Fibroblast of skin of left biceps (primary cell): ENCODE measurements around the gene KCTD1.
A peak's percentile ranks its signal among the peaks of the same experiment; 100 is the strongest.

ENCODE experiments used
- DNase-seq, 2 experiments: peaks; one replicate each; pipeline ENCODE4 v3.0.0-alpha.2; 2013; ENCODE audit warnings: low read depth in 2 of 2

The KCTD1 gene

GRCh38 chr18:26549263-26550094 is 1.1 kb upstream of the KCTD1 start:
- no peak for DNase-seq

- peak; percentile 53 for DNase-seq
Measured at GRCh38 chr18:26547646-26548414, 523 bp downstream of the KCTD1 start.

- DNase-seq = no peak
Measured at GRCh38 chr18:26546875-26547645, 1.3 kb downstream of the KCTD1 start.

GRCh38 chr18:26546170-26546874 is 2.0 kb downstream of the KCTD1 start:
- DNase-seq = no peak

GRCh38 chr18:26545335-26546123 is 2.8 kb downstream of the KCTD1 start:
- DNase-seq = no peak

GRCh38 chr18:26544451-26544850 is 3.9 kb downstream of the KCTD1 start:
- DNase-seq = no peak

- DNase-seq = no peak
Measured at GRCh38 chr18:26543373-26543772, 5.0 kb downstream of the KCTD1 start.

GRCh38 chr18:26540043-26540628 is 8.2 kb downstream of the KCTD1 start:
- DNase-seq = no peak

GRCh38 chr18:26538524-26538923 is 9.8 kb downstream of the KCTD1 start:
- no peak for DNase-seq

GRCh38 chr18:26536664-26537063 is 11.7 kb downstream of the KCTD1 start:
- DNase-seq = no peak

- DNase-seq = no peak
Measured at GRCh38 chr18:26536032-26536431, 12.3 kb downstream of the KCTD1 start.

GRCh38 chr18:26535630-26536029 is 12.7 kb downstream of the KCTD1 start:
- DNase-seq = no peak

GRCh38 chr18:26532367-26533340 is 15.7 kb downstream of the KCTD1 start:
- no peak for DNase-seq

- no peak for DNase-seq
Measured at GRCh38 chr18:26531605-26532298, 16.6 kb downstream of the KCTD1 start.

GRCh38 chr18:26526966-26527234 is 21.5 kb downstream of the KCTD1 start:
- no peak for DNase-seq

- DNase-seq = no peak
Measured at GRCh38 chr18:26526128-26526965, 22.0 kb downstream of the KCTD1 start.

- no peak for DNase-seq
Measured at GRCh38 chr18:26524504-26525351, 23.6 kb downstream of the KCTD1 start.
